COLO668 (cell line): ENCODE results near the gene TFAP2D.

Experiments
- DNase-seq: peaks from one replicate; lab custom pipeline; 2025; ENCODE audit not compliant: unreplicated experiment; lab: John Stamatoyannopoulos, UW

Gene TFAP2D

DNA sequence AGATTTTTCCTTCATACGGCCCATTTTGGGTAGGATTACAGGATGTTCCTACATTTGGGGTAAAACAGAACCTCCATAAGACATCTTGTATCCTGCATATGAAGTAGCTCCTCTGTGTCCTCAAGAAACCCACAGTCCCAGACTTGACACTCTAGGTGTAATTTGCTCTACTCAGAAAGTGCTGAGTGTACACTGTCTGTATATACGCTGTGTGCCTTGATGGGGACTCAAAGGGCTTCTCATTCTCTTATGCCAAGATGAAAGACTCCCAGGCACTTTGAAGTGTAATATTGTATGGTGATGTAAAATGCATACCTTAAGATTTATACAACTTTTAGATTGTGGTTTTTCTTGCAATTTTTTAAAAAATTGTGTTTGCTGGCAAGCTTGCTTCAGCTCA, 5.2 kb downstream of the TFAP2D start:
- no peak for DNase-seq

DNA sequence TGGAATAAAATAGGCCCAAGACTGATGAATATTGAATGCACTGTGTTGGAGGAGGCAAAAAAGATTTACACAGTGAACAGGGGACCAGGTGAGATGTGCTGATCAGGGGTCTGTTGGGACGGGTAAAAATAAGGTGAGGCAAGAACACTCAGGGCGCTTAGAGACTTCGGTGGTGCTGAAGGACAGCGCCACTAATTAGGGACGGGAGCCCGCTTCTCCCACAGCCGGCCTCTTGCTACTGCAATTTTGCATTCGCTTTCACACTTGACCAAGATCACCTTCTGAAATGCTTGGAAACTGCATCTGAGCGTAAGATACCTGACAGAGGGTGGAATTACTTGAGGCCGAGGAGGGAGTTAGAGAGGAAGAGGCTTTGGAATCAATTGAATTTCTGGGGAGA, 7.3 kb downstream of the TFAP2D start:
- DNase-seq: no peak

DNA sequence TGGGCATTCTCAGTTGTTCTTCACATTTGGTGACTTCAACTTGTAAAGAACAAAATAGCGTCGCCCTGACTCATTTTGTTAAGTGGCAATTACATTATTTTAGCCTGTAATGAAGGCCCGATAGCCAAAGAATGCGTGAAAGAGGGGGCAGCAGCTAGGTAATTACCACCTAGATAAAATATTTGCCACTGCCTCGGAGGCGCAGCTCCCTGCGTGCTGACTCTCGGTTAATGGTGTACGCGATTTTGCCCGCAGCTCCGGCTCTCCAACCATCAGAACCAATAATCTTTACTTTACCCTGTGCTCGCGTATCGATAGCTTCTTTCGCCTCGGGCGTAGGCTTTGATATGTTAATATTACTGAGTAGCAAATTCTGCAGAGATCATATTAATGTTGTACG, 8.7 kb downstream of the TFAP2D start:
- DNase-seq: no peak

DNA sequence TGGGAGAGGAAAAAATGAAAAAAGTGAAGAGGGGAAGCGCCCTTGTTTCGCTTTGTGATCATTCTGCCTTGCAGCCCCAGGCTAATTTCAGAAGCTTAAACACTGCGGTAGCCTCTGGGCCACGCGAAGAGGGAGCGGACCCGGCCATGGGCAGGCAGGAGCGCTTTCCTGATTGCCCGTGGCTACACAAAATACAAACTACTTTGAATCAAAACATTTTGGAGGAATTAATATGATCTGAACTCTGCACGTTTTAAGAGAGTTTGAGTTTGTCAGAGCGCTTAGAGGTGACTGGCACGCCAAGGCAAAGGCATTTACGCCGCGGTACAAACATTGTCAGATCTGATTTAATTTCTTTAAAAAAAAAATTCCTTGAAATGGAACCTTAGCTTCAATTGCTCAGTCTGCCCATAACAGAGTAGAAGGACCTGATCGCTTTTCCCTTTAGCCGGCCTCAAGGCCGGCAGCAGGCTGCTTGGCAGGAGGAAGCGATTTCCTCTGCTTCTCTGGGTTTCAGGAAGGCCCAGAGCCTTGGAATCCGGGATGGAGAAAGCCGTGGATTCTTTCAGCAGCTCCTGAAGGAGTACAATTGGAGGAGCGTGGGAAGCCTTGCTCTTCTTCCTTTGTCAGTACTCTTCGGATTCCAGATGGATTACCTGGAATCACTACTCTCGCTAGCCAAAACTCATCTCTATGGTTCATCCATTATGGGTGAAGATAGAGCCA, 9.7 kb downstream of the TFAP2D start:
- DNase-seq: no peak

DNA sequence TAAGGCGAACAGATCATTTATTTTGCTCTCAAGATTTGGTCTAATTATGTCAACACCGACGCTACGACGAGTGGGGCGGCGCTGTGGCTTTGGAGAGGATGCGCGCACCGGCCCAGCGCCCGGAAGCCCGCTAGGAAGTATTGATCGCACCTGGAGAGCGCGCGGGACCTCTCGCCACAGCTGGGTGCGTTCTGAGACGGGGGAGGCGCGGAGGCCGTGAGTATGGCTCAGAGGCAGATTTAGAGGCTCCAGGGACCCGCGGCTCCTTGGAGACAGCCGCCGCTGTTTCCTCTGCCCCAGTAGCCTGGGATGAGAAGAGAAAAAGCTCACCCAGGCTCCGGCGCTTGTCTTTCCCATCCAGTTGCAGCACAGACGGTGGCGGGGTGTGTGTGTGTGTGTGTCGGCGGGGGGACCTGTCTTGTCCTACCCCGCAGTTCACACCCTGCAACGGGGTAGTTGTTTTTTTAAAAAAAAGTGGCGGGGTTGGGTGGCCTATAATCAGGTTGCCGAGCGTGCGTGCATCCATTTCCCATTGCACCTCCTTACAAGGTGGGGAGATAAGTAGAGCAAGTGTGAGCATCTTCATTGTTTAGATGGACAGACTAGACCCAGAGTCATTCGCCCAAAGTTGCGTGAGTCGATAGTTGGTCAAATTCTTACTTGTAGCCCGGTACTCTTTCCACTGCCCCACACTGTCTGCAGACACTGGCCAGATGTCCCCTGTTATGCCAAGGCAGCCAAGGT, 11.2 kb downstream of the TFAP2D start:
- peak; percentile 78 for DNase-seq

DNA sequence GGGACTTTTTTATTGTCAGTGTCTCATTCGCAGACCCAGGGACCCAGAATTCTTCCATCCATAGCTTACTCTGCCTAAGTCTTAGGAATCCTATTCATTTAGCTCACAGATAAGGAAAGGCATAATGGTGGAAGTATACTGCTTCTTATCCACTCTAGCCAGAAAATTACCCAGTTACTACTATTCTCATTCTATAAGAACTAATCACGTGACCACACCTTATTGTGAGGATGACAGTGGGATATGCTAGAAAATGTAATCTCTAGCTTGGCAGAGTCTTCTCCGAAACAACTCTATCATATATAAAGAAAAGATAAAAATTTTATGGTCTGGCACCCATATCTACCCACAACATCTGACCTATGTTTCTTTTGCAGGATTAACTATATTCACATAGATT, 21.2 kb downstream of the TFAP2D start:
- DNase-seq: no peak

DNA sequence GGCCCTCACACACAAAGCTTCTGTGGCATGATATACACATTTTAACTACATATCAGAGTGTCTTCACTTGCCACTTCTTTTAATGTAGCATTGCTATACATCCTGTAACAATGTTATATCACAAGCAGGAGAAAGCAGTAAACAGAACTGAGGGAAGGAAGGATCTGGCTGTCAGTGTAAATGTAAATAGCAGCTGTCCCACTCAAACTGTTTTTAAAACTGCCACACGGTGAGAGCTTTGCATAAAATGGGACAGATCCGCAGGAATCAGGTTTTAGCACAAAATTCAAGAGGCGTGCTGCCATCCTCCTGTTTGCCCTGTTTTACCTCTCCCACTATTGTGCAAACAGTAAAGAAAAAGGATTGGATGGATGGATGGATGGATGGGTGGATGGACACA, 28.8 kb downstream of the TFAP2D start:
- no peak for DNase-seq

DNA sequence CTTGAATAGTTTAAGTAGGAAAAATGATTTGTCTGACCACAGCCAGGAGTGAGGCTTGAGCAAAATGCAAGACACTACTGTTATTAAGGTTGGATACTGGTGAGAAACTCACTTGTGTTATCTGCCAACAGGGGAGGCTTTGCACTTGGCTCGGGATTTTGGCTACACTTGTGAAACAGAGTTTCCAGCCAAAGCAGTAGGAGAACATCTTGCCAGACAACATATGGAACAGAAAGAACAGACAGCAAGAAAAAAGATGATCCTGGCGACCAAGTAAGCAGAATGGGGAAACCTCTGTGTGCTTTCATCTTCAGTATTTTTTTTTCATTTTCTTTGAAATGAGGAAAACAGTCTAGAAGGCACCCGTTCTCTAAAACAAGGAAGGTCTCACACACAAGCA, 31.6 kb downstream of the TFAP2D start:
- no peak for DNase-seq

DNA sequence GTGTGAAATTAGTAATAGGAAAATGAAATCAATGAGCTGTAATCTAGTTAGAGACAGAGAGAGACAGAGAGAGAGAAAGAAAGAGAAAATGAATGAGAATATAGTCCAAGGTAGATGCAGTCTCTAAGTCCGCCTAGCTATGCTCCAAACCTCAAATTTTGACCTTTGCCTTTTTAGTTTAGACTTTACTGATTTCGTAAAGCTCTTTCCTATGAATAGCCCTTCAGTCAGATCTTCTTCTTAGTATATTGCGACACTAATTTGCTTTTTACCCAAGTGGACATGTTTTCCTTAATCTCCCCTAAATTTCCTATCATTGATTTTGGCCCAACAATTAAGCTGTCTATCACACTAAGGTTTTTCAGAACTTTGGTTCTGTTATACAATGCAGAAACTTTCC, 49.5 kb downstream of the TFAP2D start:
- no peak for DNase-seq

DNA sequence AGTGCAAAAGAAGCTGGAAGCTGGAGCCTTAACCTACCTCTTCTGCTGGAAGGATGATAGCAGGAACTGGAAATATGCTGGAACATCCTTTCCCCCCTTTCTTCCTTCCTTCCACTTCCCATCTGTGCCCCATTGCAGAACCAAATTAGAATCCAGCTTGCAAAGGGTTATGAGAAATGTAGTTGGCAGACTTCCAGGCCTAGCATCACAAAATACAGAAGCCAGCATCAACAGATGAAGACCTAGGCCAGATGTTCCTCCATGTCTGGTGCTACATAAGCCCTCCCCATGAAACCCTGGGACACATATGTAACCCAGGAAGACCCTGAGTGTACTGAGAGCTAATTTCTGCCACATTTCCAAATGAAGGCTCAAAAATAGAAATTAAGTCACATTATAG, 65.4 kb downstream of the TFAP2D start:
- DNase-seq: no peak

DNA sequence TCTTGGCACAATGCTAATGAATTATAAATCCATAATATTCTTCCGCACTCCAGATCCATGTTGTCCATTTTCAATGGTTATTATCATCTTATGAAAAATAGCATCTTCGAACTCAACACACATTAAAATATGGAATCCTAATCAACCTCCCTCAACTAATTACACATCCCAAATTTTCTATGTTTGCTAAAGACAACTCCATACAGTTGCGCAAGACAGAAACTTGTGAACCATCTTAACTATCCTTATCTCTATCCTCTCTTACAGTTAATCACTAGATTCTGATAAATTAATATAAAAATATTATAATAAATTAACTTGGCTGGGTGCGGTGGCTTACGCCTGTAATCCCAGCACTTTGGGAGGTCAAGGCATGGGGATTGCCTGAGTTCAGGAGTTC, 67.1 kb downstream of the TFAP2D start:
- DNase-seq: no peak

DNA sequence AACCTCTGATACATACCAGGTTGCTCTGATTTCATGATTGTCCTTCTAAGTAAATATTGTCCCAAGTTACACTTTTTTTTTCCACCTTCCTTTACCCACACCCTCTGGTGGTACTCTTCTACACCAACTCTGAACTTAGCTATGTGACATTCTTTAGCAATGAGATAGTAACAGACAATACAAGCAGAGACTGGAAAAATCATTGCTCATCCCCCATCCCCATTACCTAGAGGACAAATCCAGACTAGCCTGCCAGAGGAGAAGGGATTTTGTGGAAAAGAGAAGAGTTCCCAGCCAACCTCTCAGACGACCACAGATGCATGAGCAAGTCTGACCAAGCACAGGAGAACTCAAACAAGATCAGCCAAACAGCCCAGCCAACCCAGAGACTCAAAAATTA, 72.6 kb downstream of the TFAP2D start:
- DNase-seq: no peak

DNA sequence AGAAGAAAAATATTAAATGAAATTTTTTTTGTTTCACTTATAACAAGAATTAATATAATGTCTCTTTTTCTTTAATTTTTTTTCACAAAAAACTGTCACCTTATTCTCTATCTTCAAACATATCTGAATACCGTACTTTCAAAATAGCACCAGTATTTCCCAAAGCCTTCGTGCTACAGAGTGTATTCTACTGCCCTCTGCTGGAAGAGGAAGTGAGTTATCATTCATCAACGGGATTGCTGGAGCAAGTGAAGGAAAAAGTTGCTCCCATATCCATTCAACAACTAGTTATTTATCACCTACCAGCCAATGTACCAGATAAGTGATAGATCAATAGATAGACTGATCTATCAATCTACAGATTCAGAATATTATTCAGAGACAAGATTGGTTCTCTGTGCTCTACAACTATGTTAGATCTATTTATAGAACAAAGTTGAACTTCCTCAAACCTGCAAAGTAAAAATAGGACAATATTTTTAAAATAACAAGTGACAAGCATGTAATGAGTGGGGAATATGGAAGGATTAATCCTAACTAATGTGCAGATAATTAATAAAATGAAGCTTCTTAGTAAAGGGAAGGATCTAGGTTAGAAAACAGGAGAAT, 78.7 kb downstream of the TFAP2D start:
- DNase-seq: peak; percentile 1

DNA sequence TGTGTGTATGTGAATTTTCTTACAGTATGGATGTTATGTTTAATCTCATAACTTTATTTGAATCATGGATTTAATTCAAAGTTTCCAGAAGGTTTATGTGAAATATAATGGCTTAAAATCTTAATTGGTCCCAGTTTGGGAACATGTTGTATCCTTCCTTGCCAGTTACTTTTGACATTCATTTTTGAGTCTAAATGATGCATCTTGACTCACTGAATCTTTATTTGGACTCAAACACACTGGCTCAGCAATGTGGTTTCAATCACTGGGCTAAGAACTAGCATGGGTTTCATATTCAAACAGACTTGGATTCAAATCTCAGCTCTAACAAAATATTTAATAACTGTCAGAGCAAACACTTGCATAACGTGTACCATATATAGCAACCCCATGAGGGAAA, 79.4 kb downstream of the TFAP2D start:
- no peak for DNase-seq

DNA sequence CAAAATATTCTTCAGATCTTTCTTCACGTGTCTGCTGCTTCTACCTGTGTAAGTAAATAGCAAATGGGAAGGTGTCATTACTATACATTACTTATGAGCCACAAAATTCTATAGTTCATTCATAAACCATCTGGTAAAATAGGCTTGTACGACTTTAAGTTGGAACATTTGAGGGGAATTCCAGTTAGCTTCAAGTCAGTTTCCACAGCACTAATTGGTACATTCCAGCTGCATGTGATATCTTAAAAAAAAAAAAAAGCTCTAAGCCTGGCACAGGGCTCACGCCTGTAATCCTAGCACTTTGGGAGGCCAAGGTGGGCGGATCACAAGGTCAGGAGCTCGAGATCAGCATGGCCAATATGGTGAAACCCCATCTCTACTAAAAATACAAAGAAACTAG, 82.2 kb downstream of the TFAP2D start:
- no peak for DNase-seq

DNA sequence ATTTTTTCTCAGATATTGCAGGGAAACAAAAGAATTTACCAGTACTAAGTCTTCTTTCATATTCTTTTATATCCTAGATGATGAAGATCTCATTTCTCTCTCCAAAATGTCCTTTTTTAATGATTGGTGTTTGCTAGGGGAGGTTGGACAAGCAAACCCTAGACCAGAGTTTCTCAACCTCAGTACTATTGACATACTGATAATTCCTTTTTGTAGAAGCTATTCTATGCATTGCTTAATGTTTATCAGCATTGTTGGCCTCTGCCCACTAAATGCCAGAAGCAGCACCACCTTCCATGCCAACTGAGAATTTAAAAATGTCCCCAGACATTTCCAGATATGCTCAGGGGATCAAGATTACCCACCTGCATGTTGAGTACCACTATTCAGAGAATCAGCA, 91.0 kb downstream of the TFAP2D start:
- no peak for DNase-seq

DNA sequence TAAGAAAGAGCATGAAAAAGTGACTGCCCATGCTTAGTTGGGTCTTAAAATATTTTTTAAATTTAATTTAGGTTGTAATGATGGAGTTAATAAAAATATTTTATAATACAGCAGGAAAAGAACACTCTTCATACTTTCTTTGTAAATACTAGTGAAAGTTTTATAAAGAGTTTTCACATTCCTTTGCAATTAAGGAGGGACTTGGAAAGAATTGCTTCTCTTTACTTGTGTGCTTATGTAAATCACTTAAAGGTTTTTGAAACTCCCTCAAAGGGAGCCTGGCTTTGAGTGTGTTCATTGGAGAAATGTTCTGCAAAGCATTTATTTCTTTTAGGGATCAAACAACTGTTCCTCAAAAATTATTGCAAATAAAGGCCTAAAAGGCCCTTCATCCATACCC, 93.7 kb downstream of the TFAP2D start:
- no peak for DNase-seq

DNA sequence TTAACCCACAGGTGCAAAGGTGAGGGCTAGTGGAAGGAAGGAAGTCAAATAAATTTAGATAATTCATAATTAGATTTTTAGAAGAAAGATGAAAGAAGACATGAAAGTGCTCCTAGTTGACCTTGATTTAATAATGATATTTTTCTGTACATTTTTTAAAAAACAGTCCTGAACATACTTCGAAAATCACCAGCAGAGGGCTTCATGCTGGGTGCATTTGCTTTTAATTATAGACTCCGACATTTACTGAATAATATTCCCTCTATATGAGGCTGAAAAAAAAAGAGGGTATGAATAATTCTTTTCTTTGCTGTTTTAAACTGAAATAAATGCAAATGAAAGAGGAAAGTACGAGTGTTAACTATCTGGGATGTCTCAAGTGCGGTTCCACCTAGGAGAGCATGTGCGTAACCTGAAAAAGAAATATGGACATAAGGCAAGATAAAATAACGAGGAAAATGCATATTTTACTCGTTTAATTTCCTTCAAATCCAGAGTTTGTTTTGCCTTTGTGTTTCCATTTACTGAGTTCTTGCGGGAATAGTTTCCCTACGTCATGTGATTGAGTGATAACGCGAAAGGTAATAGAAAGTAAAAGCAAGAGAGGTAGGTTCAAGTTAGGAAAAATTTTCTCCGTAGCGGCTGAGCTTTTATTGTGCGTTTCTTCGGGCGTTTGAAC, 102.2 kb downstream of the TFAP2D start:
- DNase-seq: no peak

DNA sequence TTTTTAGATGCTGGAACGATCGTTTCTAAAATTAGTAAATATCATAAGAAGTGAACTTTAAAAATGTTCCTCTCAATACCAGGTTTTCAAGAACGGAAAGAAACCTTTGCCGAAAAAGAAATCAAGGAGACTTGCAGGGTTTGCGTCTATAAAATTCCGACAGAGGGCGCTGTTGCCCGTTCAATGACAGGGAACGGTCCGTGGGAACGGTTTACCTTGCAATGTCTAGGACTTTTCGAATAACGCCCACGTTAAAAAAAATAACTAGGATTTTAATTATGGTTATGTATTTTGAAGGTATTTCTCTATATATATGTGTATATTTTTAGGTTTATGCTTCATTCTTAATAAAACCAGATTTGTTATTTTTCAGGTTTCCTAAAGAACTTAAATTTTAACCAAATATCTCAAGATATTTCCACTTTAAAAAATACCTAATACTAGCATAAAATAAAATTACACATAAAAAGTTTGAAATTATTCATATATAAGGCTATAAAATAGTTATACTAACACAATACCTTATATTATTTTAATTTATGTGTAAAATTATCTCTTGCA, 102.9 kb downstream of the TFAP2D start:
- DNase-seq: peak; percentile 68

DNA sequence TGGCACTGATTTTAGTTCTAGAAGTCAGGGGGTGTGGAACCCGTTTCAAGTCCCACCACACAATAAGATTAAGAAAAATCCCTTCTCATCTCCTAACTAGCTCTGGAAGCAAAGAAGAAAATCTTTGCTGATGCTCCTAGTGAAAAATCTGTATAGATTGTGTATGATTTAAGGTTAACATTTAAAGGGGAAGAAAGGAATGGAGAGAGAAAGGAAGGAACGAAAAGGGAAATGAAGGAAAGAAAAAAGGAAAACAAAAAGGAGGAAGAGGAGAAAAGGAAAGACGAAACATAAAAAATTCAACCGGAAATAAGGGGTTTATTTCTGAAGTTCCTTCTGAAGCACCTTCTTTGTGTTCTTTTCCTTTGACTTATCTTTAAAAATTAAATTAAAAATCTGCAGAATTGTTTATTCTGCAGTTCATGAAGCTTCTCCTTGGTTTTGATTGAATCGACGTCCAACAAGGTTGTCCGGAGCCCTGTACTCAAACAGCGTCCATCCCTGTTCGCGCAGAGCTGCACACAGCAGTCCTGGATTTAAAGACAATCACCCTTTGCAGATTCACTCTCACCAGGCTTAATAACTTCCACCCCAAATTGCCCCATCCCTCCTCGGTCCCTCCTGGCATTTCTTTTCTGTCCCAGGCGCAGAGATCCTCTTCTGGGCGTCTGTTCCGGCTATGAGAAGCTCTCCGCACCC, 103.8 kb downstream of the TFAP2D start:
- DNase-seq: no peak

DNA sequence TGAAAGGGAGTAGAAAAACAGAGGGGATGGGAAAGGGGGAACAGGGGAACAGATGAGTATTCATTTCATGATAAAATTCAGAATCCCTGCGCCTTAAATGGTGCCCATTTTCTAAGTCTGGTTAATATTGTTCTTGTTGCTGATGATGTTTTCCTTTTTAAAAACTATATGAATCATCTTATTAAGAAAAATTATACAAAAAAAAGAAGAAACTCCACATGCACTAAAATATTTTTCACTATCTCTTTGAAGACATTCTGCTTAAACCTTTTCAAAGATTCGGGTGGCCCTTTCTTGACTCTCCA, 104.3 kb downstream of the TFAP2D start:
- DNase-seq: no peak
